HEK293 (cell line): Measurements from ENCODE around the gene GBF1.

ENCODE experiments used
- CTCF ChIA-PET: fragments of 350-600 bp; formaldehyde crosslinking; extraction: SDS; loops from one replicate; lab custom pipeline; 2021; ENCODE audit warnings: antibody characterized with exemption; lab: Yijun Ruan, JAX
- POLR2A ChIA-PET: fragments of 300-600 bp; formaldehyde crosslinking; extraction: SDS; loops from one replicate; lab custom pipeline; 2020; ENCODE audit warnings: antibody characterized with exemption, inconsistent platforms; lab: Yijun Ruan, JAX
- H3K27ac ChIP-seq: fragments of 200-500 bp; sonication (Bioruptor generic); 2 replicates; pipeline ENCODE4 v1.5.1; 2014; ENCODE audit warnings: low read depth, low read length, control low read depth, inconsistent platforms; ENCODE audit errors: extremely low read depth
- H3K36me3 ChIP-seq, 2 experiments: fragments of 200-500 bp in 1 of 2; sonication (Bioruptor generic) in 1 of 2; 1 replicate in 1 of 2; 2 replicates in 1 of 2; pipeline ENCODE4 v1.5.1; 2014 to 2017; ENCODE audit warnings: inconsistent platforms in 2 of 2, low read length in 2 of 2; ENCODE audit not compliant: control insufficient read depth in 2 of 2, insufficient read depth in 1 of 2
- H3K4me1 ChIP-seq: fragments of 200-500 bp; sonication (Bioruptor generic); 2 replicates; pipeline ENCODE4 v1.5.1; 2014; ENCODE audit warnings: mild to moderate bottlenecking, low read length, inconsistent platforms; ENCODE audit not compliant: control insufficient read depth, insufficient read depth
- H3K4me3 ChIP-seq: 2 replicates; pipeline ENCODE4 v1.5.1; 2011; ENCODE audit warnings: low read depth, mild to moderate bottlenecking, control low read depth, low read length, moderate library complexity
- H3K9me3 ChIP-seq: fragments of 200-500 bp; sonication (Bioruptor generic); 2 replicates; pipeline ENCODE4 v1.5.1; 2014; ENCODE audit warnings: low read depth, low read length, inconsistent platforms; ENCODE audit not compliant: control insufficient read depth, insufficient read depth
- EGR2 ChIP-seq: fragments of 450-650 bp; formaldehyde crosslinking; IDR thresholded peaks from 2 replicates; pipeline ENCODE4 v1.5.1; 2016; ENCODE audit warnings: low read depth, missing biosample characterization, missing genetic modification characterization
- MEIS1 ChIP-seq: sonication (generic); formaldehyde crosslinking; IDR thresholded peaks from 2 replicates; pipeline ENCODE4 v1.8.1; 2022; ENCODE audit warnings: missing genetic modification reagents, mild to moderate bottlenecking, borderline replicate concordance
- OVOL3 ChIP-seq: fragments of 450-650 bp; formaldehyde crosslinking; IDR thresholded peaks from 2 replicates; pipeline ENCODE4 v1.5.1; 2016; ENCODE audit warnings: missing biosample characterization, missing genetic modification characterization
- ZBTB17 ChIP-seq: fragments of 450-650 bp; formaldehyde crosslinking; IDR thresholded peaks from 2 replicates; pipeline ENCODE4 v1.5.1; 2016; ENCODE audit warnings: missing biosample characterization, missing genetic modification characterization
- ZFP69B ChIP-seq: fragments of 450-650 bp; formaldehyde crosslinking; IDR thresholded peaks from 2 replicates; pipeline ENCODE4 v1.5.1; 2016; ENCODE audit warnings: missing biosample characterization, missing genetic modification characterization
- ZNF140 ChIP-seq: fragments of 450-650 bp; formaldehyde crosslinking; IDR thresholded peaks from 2 replicates; pipeline ENCODE4 v1.5.1; 2016; ENCODE audit warnings: missing biosample characterization, missing genetic modification characterization
- ZNF146 ChIP-seq: fragments of 450-650 bp; formaldehyde crosslinking; IDR thresholded peaks from 2 replicates; pipeline ENCODE4 v1.5.1; 2016; ENCODE audit warnings: missing biosample characterization, missing genetic modification characterization
- ZNF157 ChIP-seq: fragments of 450-650 bp; formaldehyde crosslinking; IDR thresholded peaks from 2 replicates; pipeline ENCODE4 v1.5.1; 2016; ENCODE audit warnings: missing biosample characterization, missing genetic modification characterization
- ZNF19 ChIP-seq: fragments of 450-650 bp; formaldehyde crosslinking; IDR thresholded peaks from 2 replicates; pipeline ENCODE4; 2016; ENCODE audit warnings: missing biosample characterization, missing genetic modification characterization, low read depth
- ZNF24 ChIP-seq: fragments of 450-650 bp; formaldehyde crosslinking; IDR thresholded peaks from 2 replicates; pipeline ENCODE4 v1.5.1; 2016; ENCODE audit warnings: missing biosample characterization, missing genetic modification characterization
- ZNF302 ChIP-seq: fragments of 450-650 bp; formaldehyde crosslinking; IDR thresholded peaks from 2 replicates; pipeline ENCODE4 v1.5.1; 2016; ENCODE audit warnings: missing biosample characterization, missing genetic modification characterization, low read depth
- ZNF423 ChIP-seq: fragments of 450-650 bp; formaldehyde crosslinking; IDR thresholded peaks from 2 replicates; pipeline ENCODE4 v1.5.1; 2016; ENCODE audit warnings: missing biosample characterization, missing genetic modification characterization
- ZNF473 ChIP-seq: fragments of 450-650 bp; formaldehyde crosslinking; IDR thresholded peaks from 2 replicates; pipeline ENCODE4 v1.5.1; 2017; ENCODE audit warnings: missing biosample characterization, missing genetic modification characterization
- ZNF558 ChIP-seq: fragments of 450-650 bp; formaldehyde crosslinking; IDR thresholded peaks from 2 replicates; pipeline ENCODE4 v1.5.1; 2016; ENCODE audit warnings: missing biosample characterization, missing genetic modification characterization
- ZNF600 ChIP-seq: fragments of 450-650 bp; formaldehyde crosslinking; IDR thresholded peaks from 2 replicates; pipeline ENCODE4 v1.5.1; 2016; ENCODE audit warnings: missing biosample characterization, missing genetic modification characterization
- ZNF658 ChIP-seq: fragments of 450-650 bp; formaldehyde crosslinking; IDR thresholded peaks from 2 replicates; pipeline ENCODE4; 2016; ENCODE audit warnings: missing biosample characterization, missing genetic modification characterization
- ZNF768 ChIP-seq: fragments of 450-650 bp; formaldehyde crosslinking; IDR thresholded peaks from 2 replicates; pipeline ENCODE4 v1.5.1; 2018; ENCODE audit warnings: missing biosample characterization, mild to moderate bottlenecking, missing genetic modification characterization
- ZNF843 ChIP-seq: fragments of 450-650 bp; formaldehyde crosslinking; IDR thresholded peaks from 2 replicates; pipeline ENCODE4 v1.5.1; 2016; ENCODE audit warnings: missing biosample characterization, missing genetic modification characterization
- ZSCAN23 ChIP-seq: fragments of 450-650 bp; formaldehyde crosslinking; IDR thresholded peaks from 2 replicates; pipeline ENCODE4 v1.5.1; 2016; ENCODE audit warnings: missing biosample characterization, missing genetic modification characterization
- ZXDB ChIP-seq: fragments of 450-650 bp; formaldehyde crosslinking; IDR thresholded peaks from 2 replicates; pipeline ENCODE4 v1.5.1; 2016; ENCODE audit warnings: missing biosample characterization, missing genetic modification characterization
- TF ChIP-seq, protein P1 (sequence below): fragments of 450-650 bp; formaldehyde crosslinking; IDR thresholded peaks from 2 replicates; pipeline ENCODE4 v1.5.1; 2016; ENCODE audit warnings: missing biosample characterization, missing genetic modification characterization
- TF ChIP-seq, protein P2 (sequence below): fragments of 450-650 bp; formaldehyde crosslinking; IDR thresholded peaks from 2 replicates; pipeline ENCODE4 v1.5.1; 2016; ENCODE audit warnings: missing biosample characterization, missing genetic modification characterization
- TF ChIP-seq, protein P3 (sequence below): fragments of 450-650 bp; formaldehyde crosslinking; IDR thresholded peaks from 2 replicates; pipeline ENCODE4 v1.5.1; 2017; ENCODE audit warnings: missing biosample characterization, mild to moderate bottlenecking, missing genetic modification characterization, moderate library complexity
- TF ChIP-seq, protein P4 (sequence below): fragments of 450-650 bp; formaldehyde crosslinking; IDR thresholded peaks from 2 replicates; pipeline ENCODE4 v1.5.1; 2016; ENCODE audit warnings: missing biosample characterization, missing genetic modification characterization, borderline replicate concordance
- TF ChIP-seq, protein P5 (sequence below): fragments of 450-650 bp; formaldehyde crosslinking; IDR thresholded peaks from 2 replicates; pipeline ENCODE4 v1.5.1; 2016; ENCODE audit warnings: missing biosample characterization, missing genetic modification characterization
- TF ChIP-seq, protein P6 (sequence below): fragments of 450-650 bp; formaldehyde crosslinking; IDR thresholded peaks from 2 replicates; pipeline ENCODE4 v1.5.1; 2016; ENCODE audit warnings: missing biosample characterization, missing genetic modification characterization

GBF1 gene

DNA sequence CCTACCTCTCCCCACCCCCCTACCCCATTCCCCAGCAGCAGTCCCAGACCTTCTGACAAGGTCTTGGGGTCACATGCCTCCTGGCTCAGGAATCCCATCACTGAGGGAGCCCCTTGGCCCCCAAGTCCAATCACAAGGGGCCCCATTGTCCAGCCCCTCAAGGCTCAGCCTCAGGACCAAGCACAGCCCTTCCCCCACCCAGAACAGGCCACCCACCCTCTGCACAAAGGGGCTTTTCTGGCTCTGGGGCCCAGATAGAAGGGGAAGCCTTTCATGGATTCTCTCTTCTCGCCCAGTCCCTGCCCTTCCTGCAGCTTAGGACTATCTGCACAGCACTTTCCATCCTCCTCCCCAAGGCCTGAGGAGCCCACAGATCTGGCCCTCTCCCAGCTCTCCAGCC lies 180.1 kb downstream of the GBF1 start (continued):
- TF ChIP-seq, protein P1, sequence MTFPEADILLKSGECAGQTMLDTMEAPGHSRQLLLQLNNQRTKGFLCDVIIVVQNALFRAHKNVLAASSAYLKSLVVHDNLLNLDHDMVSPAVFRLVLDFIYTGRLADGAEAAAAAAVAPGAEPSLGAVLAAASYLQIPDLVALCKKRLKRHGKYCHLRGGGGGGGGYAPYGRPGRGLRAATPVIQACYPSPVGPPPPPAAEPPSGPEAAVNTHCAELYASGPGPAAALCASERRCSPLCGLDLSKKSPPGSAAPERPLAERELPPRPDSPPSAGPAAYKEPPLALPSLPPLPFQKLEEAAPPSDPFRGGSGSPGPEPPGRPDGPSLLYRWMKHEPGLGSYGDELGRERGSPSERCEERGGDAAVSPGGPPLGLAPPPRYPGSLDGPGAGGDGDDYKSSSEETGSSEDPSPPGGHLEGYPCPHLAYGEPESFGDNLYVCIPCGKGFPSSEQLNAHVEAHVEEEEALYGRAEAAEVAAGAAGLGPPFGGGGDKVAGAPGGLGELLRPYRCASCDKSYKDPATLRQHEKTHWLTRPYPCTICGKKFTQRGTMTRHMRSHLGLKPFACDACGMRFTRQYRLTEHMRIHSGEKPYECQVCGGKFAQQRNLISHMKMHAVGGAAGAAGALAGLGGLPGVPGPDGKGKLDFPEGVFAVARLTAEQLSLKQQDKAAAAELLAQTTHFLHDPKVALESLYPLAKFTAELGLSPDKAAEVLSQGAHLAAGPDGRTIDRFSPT = no peak
- TF ChIP-seq ZNF140 (tag by site-specific recombination) (no peak), ZBTB17 (tag by site-specific recombination) (no peak), ZNF473 (no peak), ZSCAN23 (no peak), ZNF768 (tag by site-specific recombination) (no peak), OVOL3 (tag by site-specific recombination) (no peak)
- TF ChIP-seq, protein P2, sequence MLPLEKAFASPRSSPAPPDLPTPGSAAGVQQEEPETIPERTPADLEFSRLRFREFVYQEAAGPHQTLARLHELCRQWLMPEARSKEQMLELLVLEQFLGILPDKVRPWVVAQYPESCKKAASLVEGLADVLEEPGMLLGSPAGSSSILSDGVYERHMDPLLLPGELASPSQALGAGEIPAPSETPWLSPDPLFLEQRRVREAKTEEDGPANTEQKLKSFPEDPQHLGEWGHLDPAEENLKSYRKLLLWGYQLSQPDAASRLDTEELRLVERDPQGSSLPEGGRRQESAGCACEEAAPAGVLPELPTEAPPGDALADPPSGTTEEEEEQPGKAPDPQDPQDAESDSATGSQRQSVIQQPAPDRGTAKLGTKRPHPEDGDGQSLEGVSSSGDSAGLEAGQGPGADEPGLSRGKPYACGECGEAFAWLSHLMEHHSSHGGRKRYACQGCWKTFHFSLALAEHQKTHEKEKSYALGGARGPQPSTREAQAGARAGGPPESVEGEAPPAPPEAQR (tag by site-specific recombination) = no peak
- TF ChIP-seq, protein P3, sequence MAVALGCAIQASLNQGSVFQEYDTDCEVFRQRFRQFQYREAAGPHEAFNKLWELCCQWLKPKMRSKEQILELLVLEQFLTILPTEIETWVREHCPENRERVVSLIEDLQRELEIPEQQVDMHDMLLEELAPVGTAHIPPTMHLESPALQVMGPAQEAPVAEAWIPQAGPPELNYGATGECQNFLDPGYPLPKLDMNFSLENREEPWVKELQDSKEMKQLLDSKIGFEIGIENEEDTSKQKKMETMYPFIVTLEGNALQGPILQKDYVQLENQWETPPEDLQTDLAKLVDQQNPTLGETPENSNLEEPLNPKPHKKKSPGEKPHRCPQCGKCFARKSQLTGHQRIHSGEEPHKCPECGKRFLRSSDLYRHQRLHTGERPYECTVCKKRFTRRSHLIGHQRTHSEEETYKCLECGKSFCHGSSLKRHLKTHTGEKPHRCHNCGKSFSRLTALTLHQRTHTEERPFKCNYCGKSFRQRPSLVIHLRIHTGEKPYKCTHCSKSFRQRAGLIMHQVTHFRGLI (tag by site-specific recombination) = no peak
- TF ChIP-seq, all 188 proteins: peak for 0

DNA sequence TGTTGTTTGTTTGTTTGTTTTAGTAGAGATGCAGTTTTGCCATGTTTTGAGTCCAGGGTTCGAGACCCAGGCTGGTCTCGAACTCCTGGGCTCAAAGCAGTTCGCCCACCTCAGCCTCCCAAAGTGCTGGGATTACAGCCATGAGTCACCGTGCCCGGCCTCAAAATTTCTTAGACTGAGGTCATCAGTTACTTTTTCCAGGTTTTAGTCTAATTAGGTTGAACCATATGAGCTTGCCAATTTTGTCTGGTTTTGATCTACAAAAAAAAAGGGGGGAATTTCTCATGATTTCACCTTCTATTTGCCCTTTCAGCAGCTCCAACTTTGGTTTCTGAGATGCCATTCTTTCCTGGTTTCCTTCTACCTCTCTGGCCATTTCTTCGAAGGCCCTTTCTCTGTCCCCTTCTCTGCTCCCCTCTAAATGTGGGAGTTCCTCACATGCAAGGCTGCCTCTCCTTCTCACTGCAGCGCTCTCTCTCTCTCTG lies 181.5 kb downstream of the GBF1 start:
- peaks cover 0 to 36% of the 10 kb centered on the region in 2 experiments; a peak in 1 of 3 replicates for H3K36me3 ChIP-seq
- H3K4me1 ChIP-seq = peaks cover 10% of the 10 kb centered on the region
- POLR2A ChIA-PET = interaction anchor here (1.1 kb wide), 1 partner anchor 9 kb away, joined by 3 read pairs; no protein-coding TSS in a partner anchor
- no peaks in the 10 kb centered on the region for H3K9me3 ChIP-seq
- H3K4me3 ChIP-seq = no peak overlapping the region
- H3K27ac ChIP-seq = no peak overlapping the region
- CTCF ChIA-PET = interaction anchor here (0.6 to 1.2 kb wide), 4 partner anchors 25 to 197 kb away, joined by 3 to 5 read pairs (median 4); no protein-coding TSS in a partner anchor
- no peak for TF ChIP-seq ZNF423
- no peak for TF ChIP-seq EGR2 (tag by site-specific recombination)
- TF ChIP-seq ZNF24 (tag by site-specific recombination) = 0 out of 2 replicates have a peak, but pooled peaks have one; percentile 50
- no peak for TF ChIP-seq MEIS1 (CRISPR knock-in tag)
- TF ChIP-seq ZNF19 (tag by site-specific recombination) = no peak
- 0 out of 2 replicates have a peak, but pooled peaks have one; percentile 13 for TF ChIP-seq ZNF843 (tag by site-specific recombination)
- no peak for TF ChIP-seq ZNF600 (tag by site-specific recombination)
- TF ChIP-seq, protein P4, sequence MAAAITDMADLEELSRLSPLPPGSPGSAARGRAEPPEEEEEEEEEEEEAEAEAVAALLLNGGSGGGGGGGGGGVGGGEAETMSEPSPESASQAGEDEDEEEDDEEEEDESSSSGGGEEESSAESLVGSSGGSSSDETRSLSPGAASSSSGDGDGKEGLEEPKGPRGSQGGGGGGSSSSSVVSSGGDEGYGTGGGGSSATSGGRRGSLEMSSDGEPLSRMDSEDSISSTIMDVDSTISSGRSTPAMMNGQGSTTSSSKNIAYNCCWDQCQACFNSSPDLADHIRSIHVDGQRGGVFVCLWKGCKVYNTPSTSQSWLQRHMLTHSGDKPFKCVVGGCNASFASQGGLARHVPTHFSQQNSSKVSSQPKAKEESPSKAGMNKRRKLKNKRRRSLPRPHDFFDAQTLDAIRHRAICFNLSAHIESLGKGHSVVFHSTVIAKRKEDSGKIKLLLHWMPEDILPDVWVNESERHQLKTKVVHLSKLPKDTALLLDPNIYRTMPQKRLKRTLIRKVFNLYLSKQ (tag by site-specific recombination) = no peak
- no peak for TF ChIP-seq ZXDB (tag by site-specific recombination)
- TF ChIP-seq ZNF558 = no peak
- no peak for TF ChIP-seq ZNF157 (tag by site-specific recombination)
- no peak for TF ChIP-seq ZNF302 (tag by site-specific recombination)
- TF ChIP-seq, protein P5, sequence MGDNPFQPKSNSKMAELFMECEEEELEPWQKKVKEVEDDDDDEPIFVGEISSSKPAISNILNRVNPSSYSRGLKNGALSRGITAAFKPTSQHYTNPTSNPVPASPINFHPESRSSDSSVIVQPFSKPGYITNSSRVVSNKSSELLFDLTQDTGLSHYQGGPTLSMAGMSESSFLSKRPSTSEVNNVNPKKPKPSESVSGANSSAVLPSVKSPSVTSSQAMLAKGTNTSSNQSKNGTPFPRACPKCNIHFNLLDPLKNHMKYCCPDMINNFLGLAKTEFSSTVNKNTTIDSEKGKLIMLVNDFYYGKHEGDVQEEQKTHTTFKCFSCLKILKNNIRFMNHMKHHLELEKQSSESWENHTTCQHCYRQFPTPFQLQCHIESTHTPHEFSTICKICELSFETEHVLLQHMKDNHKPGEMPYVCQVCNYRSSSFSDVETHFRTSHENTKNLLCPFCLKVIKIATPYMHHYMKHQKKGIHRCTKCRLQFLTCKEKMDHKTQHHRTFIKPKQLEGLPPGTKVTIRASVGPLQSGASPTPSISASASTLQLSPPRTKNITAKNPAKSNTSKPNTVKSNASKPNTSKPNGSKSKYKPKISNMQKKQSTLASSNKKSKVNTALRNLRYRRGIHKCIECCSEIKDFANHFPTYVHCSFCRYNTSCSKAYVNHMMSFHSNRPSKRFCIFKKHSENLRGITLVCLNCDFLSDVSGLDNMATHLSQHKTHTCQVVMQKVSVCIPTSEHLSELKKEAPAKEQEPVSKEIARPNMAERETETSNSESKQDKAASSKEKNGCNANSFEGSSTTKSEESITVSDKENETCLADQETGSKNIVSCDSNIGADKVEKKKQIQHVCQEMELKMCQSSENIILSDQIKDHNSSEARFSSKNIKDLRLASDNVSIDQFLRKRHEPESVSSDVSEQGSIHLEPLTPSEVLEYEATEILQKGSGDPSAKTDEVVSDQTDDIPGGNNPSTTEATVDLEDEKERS (tag by site-specific recombination) = no peak
- no peak for TF ChIP-seq ZNF658 (tag by site-specific recombination)
- TF ChIP-seq, protein P6, sequence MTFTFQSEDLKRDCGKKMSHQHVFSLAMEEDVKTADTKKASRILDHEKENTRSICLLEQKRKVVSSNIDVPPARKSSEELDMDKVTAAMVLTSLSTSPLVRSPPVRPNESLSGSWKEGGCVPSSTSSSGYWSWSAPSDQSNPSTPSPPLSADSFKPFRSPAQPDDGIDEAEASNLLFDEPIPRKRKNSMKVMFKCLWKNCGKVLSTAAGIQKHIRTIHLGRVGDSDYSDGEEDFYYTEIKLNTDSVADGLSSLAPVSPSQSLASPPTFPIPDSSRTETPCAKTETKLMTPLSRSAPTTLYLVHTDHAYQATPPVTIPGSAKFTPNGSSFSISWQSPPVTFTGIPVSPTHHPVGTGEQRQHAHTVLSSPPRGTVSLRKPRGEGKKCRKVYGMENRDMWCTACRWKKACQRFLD = no peak
- TF ChIP-seq ZFP69B (tag by site-specific recombination) = no peak; the same call in 1 of the 2 replicates
- TF ChIP-seq ZNF146 (tag by site-specific recombination) = no peak
